Measurements from ENCODE around the gene SYNE4. TPM values are rescaled to one million over a fixed set of nuclear protein-coding genes. Genes with fewer than 3 reads are reported as not detected.

SYNE4 gene
- total and polyA plus RNA-seq, 2 donors from 2014 or later = 7.0 to 15.7 TPM

DNA sequence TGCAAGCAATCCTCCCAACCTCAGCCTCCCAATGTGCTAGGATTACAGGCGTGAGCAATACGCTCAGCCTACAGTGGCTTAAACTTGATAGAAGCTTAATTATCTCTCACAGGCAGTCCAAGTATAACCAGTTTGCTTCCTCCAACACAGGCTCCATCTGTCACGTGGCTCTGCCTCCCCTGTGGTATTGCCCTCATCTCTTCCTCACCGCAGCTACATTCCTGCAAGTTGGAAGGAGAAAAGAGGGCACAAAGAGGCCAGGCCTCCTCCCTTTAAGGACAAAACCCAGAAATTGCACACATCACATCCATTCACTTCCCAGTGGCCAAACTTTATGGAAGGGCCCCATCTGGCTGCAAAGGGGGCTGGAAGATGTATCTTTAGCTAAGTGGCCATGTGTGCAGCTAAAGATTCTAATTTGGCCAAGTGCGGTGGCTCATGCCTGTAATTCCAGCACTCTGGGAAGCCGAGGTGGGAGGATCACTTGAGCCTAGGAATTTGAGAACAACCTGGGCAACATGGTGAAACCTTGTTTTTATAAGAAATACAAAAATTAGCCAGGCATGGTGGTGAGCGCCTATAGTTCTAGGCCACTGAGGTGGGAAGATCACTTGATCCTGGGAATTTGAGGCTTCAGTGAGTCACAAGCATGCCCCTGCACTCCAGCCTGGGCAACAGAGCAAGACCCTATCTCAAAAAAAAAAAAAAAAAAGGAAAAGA, 16.7 kb downstream of the SYNE4 start:
- no peaks in the 10 kb centered on the region for H3K36me3 ChIP-seq (ENCODE audit: control insufficient read depth in 2 of 3, insufficient read depth in 3 of 3, low read length in 3 of 3)
- H3K4me1 ChIP-seq (ENCODE audit: control insufficient read depth in 2 of 3, insufficient read depth in 2 of 3, low read depth in 1 of 3, low read length in 3 of 3) = peaks cover 0 to 13% (median 5%) of the 10 kb centered on the region in 3 donors
- no peaks in the 10 kb centered on the region for H3K27me3 ChIP-seq (ENCODE audit: control insufficient read depth, insufficient read depth, low read length)
- FAIRE-seq = no peak
- H3K27ac ChIP-seq (ENCODE audit: low read depth in 2 of 2, low read length in 2 of 2) = no peak overlapping the region
- H3K9ac ChIP-seq (ENCODE audit: low read length in 3 of 3) = no peak overlapping the region
- TF ChIP-seq, protein P1, sequence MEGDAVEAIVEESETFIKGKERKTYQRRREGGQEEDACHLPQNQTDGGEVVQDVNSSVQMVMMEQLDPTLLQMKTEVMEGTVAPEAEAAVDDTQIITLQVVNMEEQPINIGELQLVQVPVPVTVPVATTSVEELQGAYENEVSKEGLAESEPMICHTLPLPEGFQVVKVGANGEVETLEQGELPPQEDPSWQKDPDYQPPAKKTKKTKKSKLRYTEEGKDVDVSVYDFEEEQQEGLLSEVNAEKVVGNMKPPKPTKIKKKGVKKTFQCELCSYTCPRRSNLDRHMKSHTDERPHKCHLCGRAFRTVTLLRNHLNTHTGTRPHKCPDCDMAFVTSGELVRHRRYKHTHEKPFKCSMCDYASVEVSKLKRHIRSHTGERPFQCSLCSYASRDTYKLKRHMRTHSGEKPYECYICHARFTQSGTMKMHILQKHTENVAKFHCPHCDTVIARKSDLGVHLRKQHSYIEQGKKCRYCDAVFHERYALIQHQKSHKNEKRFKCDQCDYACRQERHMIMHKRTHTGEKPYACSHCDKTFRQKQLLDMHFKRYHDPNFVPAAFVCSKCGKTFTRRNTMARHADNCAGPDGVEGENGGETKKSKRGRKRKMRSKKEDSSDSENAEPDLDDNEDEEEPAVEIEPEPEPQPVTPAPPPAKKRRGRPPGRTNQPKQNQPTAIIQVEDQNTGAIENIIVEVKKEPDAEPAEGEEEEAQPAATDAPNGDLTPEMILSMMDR (IDR thresholded peaks at IDR 0.05; ENCODE audit: borderline replicate concordance, extremely low read depth, insufficient read depth) = no peak
- DNase-seq = peak in 2 of 5 donors; percentile 19 to 43
- intact Hi-C loops (cut with DNase I) = no loop called here
- no peaks in the 10 kb centered on the region for H3K9me3 ChIP-seq (ENCODE audit: control insufficient read depth in 2 of 3, insufficient read depth in 1 of 3, low read length in 3 of 3)
- no peak overlapping the region for H3K4me3 ChIP-seq (ENCODE audit: low read length in 3 of 3)

DNA sequence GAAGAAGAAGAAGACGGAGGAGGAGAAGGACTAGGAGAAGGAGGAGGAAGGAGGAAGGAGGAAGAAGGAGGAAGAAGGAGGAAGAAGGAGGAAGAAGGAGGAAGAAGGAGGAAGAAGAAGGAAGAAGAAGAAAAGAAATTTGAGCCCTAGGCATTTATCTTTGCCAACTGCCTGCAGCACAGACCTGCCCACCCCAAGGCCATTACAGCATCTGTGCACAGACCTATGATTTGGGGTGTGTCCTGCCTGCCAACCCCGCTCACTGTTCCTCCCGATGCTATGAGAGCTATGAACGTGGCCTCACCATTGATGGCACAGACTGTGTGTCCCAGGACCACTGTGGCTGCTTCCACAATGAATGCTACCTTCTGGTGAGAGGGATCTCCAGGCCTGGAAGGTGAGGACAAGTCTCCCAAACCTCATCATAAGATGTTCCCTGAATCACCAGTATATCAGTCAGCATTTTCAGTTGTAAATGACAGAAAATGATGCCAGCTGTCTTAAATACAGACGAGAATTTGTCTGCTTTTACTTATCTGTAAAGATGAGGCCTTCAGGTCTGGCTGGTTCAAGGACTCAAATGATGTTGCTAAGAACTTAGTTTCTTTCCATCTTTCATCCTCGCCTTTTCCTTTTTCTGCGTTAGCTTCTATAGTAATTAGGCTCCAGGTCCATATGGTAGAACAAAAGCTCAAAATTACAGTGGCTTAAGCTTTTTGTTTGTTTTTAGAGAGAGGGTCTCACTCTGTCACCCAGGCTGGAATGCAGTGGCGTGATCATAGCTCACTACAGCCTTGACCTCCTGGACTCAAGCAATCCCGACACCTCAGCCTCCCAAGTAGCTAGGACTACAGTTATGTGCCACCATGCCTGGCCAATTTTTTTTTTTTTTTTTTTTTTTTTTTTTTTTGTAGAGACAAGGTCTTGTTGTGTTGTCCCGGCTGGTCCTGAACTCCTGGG, 17.6 kb downstream of the SYNE4 start:
- Histone ChIP-seq H3K9me3 (ENCODE audit: control insufficient read depth in 2 of 3, insufficient read depth in 1 of 3, low read length in 3 of 3) (no peaks in the 10 kb centered on the region), H3K4me3 (ENCODE audit: low read length in 3 of 3) (no peak overlapping the region), H3K4me1 (ENCODE audit: control insufficient read depth in 2 of 3, insufficient read depth in 2 of 3, low read depth in 1 of 3, low read length in 3 of 3) (peaks cover 0 to 6% (median 0%) of the 10 kb centered on the region in 3 donors), H3K36me3 (ENCODE audit: control insufficient read depth in 2 of 3, insufficient read depth in 3 of 3, low read length in 3 of 3) (no peaks in the 10 kb centered on the region), H3K9ac (ENCODE audit: low read length in 3 of 3) (no peak overlapping the region), H3K27ac (ENCODE audit: low read depth in 2 of 2, low read length in 2 of 2) (no peak overlapping the region), H3K27me3 (ENCODE audit: control insufficient read depth, insufficient read depth, low read length) (no peaks in the 10 kb centered on the region)
- FAIRE-seq (no peak), DNase-seq (no peak)
- TF ChIP-seq, protein P1 (IDR thresholded peaks at IDR 0.05; ENCODE audit: borderline replicate concordance, extremely low read depth, insufficient read depth) = no peak
- intact Hi-C loops (cut with DNase I) = no loop called here

DNA sequence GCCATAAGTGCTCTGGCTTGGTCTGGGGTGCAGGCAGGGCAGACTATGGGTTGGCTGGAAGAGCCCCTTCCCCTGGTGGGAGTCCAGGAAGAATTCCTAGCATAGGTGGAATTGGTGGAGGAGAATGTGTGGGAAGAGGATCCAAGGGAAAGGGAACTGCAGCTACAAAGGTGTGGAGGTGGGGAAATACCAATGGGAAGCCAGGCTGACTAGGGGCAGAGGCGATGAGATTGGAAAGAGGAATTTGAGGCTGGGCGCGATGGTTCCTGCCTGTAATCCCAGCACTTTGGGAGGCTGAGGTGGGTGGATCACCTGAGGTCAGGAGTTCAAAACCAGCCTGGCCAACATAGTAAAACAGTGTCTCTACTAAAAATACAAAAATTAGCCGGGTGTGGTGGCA, 18.5 kb downstream of the SYNE4 start:
- H3K27ac ChIP-seq (ENCODE audit: low read depth in 2 of 2, low read length in 2 of 2) = no peak overlapping the region
- H3K9me3 ChIP-seq (ENCODE audit: control insufficient read depth in 2 of 3, insufficient read depth in 1 of 3, low read length in 3 of 3) = no peaks in the 10 kb centered on the region
- FAIRE-seq (no peak), DNase-seq (no peak)
- H3K4me3 ChIP-seq (ENCODE audit: low read length in 3 of 3) = no peak overlapping the region
- H3K27me3 ChIP-seq (ENCODE audit: control insufficient read depth, insufficient read depth, low read length) = no peaks in the 10 kb centered on the region
- intact Hi-C loops (cut with DNase I) = no loop called here
- peaks cover 0 to 3% (median 0%) of the 10 kb centered on the region in 3 donors for H3K4me1 ChIP-seq (ENCODE audit: control insufficient read depth in 2 of 3, insufficient read depth in 2 of 3, low read depth in 1 of 3, low read length in 3 of 3)
- H3K36me3 ChIP-seq (ENCODE audit: control insufficient read depth in 2 of 3, insufficient read depth in 3 of 3, low read length in 3 of 3) = no peaks in the 10 kb centered on the region
- H3K9ac ChIP-seq (ENCODE audit: low read length in 3 of 3) = no peak overlapping the region
- TF ChIP-seq, protein P1 (IDR thresholded peaks at IDR 0.05; ENCODE audit: borderline replicate concordance, extremely low read depth, insufficient read depth) = no peak
